HL-60 (cell line): ENCODE measurements around the gene FAM219B.

Source experiments
- DNase-seq, 2 experiments: peaks; one replicate each; pipeline ENCODE4 v3.0.0-alpha.2; 2010 to 2020; ENCODE audit warnings: low read depth in 1 of 2, low spot score in 1 of 2
- H3K27ac ChIP-seq: fragments of 250-450 bp; sonication (Bioruptor Pico); replicated peaks from 2 replicates; pipeline ENCODE4 v1.5.1; 2020; ENCODE audit warnings: mild to moderate bottlenecking, moderate library complexity
- H3K27me3 ChIP-seq: fragments of 250-450 bp; sonication (Bioruptor Pico); 2 replicates; pipeline ENCODE4 v1.5.1; 2021; ENCODE audit warnings: mild to moderate bottlenecking, moderate library complexity; ENCODE audit not compliant: insufficient read depth, poor library complexity, severe bottlenecking
- H3K4me3 ChIP-seq: replicated peaks from 2 replicates; pipeline ENCODE4 v1.5.1; 2011; ENCODE audit warnings: mild to moderate bottlenecking, control low read depth, low read length; ENCODE audit not compliant: insufficient read depth
- CTCF ChIP-seq: IDR thresholded peaks from one replicate; pipeline ENCODE4 v1.5.1; 2011; ENCODE audit warnings: low read length, control low read depth, inconsistent platforms; ENCODE audit not compliant: insufficient read depth
- GABPA ChIP-seq: IDR thresholded peaks from 2 replicates; pipeline ENCODE4 v1.6.1; 2012; ENCODE audit warnings: low read depth
- POLR2AphosphoS5 ChIP-seq: IDR thresholded peaks from 2 replicates; pipeline ENCODE4 v1.6.1; 2012; ENCODE audit warnings: low read depth
- REST ChIP-seq: IDR thresholded peaks from 2 replicates; pipeline ENCODE4 v1.6.1; 2012; ENCODE audit warnings: low read depth; ENCODE audit not compliant: insufficient replicate concordance
- SPI1 ChIP-seq: IDR thresholded peaks from 2 replicates; pipeline ENCODE4 v1.6.1; 2012; ENCODE audit warnings: low read depth, mild to moderate bottlenecking, borderline replicate concordance

The FAM219B gene

GRCh38 chr15:74954515-74954914 lies 47.9 kb upstream of the FAM219B start:
- DNase-seq = no peak
- H3K27me3 ChIP-seq = peaks cover 26% of the 10 kb centered on the region
- no peak for TF ChIP-seq POLR2AphosphoS5
- no peak for TF ChIP-seq GABPA
- no peak for TF ChIP-seq CTCF
- TF ChIP-seq REST = no peak
- TF ChIP-seq SPI1 = no peak
- H3K27ac ChIP-seq = no peak overlapping the region
- no peak overlapping the region for H3K4me3 ChIP-seq

- Histone ChIP-seq H3K27me3 (no peaks in the 10 kb centered on the region), H3K4me3 (no peak overlapping the region), H3K27ac (no peak overlapping the region)
- no peak for TF ChIP-seq POLR2AphosphoS5
- no peak for TF ChIP-seq GABPA
- TF ChIP-seq CTCF = no peak
- no peak for TF ChIP-seq REST
- no peak for TF ChIP-seq SPI1
- DNase-seq = no peak
Observed at GRCh38 chr15:74951006-74951405, 44.4 kb upstream of the FAM219B start.

GRCh38 chr15:74950078-74950908 lies 43.6 kb upstream of the FAM219B start:
- peak; percentile 99 for TF ChIP-seq CTCF
- no peak for TF ChIP-seq SPI1
- no peak overlapping the region for H3K4me3 ChIP-seq
- DNase-seq = peak in 1 of 2 experiments; percentile 79
- no peak overlapping the region for H3K27ac ChIP-seq
- no peaks in the 10 kb centered on the region for H3K27me3 ChIP-seq
